Subcutaneous adipose tissue (tissue), 4 donors: Measurements from ENCODE around the gene TSC22D4. TPM values are rescaled to one million over a fixed set of nuclear protein-coding genes. Genes with fewer than 3 reads are reported as not detected.

ENCODE experiments used
- CTCF ChIP-seq: fragments of 450-650 bp; IDR thresholded peaks from one replicate; pipeline ENCODE4 v1.5.1; 2016; ENCODE audit warnings: low read depth, mild to moderate bottlenecking, control low read depth, antibody characterized with exemption, moderate library complexity
- total RNA-seq, 4 donors: library from RNA; depleted of rRNA; stranded (reverse); fragments of >200 nt; gene quantifications; one replicate each; pipeline ENCODE4 v1.1.0, GENCODE V29; 2016

Gene TSC22D4
- total RNA-seq, 4 donors from 2014 or later: 17.0 to 35.6 (median 19.1) TPM

DNA sequence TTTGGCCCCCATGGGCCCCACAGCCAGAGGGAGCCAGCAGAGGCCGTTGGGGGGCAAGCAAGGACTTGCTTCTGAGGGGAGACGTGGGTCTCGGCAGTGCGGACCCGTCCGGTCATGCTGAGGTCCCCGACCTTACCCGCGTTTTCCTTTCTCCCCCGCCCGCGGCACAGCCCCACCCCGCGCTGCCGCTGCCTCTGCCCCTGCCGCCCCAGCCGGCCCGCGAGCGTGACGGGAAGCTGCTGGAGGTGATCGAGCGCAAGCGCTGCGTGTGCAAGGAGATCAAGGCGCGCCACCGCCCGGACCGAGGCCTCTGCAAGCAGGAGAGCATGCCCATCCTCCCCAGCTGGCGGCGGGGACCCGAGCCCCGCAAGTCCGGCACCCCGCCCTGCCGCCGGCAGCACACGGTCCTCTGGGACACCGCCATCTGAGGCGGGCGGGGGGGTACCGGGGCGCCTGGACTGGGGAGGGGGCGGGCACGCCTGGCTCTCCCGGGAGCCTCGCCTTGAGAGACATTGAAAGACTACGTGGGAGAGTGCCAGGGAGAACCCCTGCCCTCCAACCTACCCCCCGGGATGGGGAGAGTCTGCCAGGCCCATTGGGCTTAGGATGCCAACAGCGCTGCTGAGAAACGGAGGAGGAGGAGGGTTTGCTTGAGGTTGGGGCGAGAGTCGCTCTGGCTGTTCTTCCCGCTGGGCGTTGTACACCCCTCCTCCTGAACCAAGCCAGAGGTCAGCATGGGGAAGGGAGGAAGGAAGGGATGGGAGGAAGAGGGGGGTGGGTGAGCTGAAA is 14.7 kb upstream of the TSC22D4 start:
- no peak for TF ChIP-seq CTCF

GRCh38 chr7:100492738-100493475 is 13.9 kb upstream of the TSC22D4 start:
- no peak for TF ChIP-seq CTCF

GRCh38 chr7:100491192-100491578 is 12.2 kb upstream of the TSC22D4 start:
- no peak for TF ChIP-seq CTCF

DNA sequence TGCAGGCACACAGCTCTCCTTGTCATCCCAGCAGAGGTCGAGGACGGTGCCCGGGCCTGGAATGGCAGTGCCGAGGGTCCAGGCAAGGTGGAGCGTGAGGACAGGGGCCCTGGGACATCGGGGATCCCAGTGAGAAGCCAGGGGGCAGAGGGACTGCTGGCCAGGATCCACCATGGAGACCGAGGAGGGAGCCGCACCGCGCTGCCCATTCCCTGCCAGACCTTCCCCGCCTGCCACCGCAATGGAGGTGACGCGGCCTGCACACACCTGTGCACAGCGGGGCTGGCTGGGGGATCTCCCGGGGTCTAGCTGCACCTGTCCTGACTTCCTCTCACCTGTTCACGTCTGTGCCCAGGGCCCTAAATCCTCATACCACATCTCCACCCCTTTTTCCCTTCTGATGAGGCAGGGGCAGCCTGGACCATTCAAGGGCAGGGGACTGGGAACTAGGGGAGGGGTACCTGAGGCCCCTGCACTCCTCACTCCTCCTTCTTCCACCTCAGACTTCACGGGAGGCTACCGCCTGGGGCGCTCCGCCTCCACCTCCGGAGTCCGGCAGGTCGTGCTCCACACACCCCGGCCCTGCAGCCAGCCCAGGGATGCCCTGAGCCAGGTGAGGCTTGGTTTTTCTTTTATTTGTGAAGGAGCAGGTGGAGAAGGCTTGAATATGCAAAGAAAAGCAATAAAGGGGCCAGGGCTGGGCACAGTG is 11.6 kb upstream of the TSC22D4 start:
- no peak for TF ChIP-seq CTCF

- no peak for TF ChIP-seq CTCF
Observed at GRCh38 chr7:100489824-100490223, 10.8 kb upstream of the TSC22D4 start.

- TF ChIP-seq CTCF: no peak
Observed at GRCh38 chr7:100489121-100489520, 10.1 kb upstream of the TSC22D4 start.
